ENCODE results near the gene NBEA. TPM values are rescaled to one million over a fixed set of nuclear protein-coding genes. Genes with fewer than 3 reads are reported as not detected.

NBEA gene
- total RNA-seq, 1 donor from 2014 or later = 6.1 TPM

DNA sequence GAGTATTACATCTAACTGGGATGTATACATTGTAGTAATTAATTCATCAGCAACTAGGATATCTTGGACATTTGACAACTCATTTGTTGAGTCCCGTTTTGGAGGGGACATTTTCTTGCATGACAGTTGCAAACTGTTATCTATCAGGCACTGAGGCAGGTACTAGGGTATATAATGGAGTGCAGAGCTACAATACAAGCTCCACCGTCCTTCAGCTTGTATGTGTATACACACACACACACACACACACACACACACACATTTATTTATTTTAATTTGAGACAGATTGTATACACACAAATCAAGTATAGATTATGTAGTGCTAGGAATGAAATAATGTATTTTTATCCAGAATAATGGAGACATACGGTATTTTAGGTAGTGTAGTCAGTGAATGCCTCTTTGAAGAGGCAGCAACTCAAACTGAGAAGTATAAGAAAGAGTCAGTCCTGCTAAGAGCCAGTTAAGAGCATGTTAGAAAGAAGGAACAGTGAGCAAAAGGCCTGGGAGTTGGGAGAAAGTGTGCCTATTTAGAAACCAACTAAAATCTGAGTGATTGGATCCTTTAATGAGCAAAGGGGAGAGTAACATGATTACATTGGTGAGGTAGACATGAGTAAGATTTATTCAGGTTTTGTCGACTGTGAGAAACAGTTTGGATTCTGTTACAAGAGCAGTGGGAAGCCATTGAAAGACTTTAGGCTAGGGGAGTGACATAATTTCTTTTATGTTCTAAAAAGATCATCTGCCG is 74.5 kb downstream of the NBEA start:
- TF ChIP-seq, protein P1, sequence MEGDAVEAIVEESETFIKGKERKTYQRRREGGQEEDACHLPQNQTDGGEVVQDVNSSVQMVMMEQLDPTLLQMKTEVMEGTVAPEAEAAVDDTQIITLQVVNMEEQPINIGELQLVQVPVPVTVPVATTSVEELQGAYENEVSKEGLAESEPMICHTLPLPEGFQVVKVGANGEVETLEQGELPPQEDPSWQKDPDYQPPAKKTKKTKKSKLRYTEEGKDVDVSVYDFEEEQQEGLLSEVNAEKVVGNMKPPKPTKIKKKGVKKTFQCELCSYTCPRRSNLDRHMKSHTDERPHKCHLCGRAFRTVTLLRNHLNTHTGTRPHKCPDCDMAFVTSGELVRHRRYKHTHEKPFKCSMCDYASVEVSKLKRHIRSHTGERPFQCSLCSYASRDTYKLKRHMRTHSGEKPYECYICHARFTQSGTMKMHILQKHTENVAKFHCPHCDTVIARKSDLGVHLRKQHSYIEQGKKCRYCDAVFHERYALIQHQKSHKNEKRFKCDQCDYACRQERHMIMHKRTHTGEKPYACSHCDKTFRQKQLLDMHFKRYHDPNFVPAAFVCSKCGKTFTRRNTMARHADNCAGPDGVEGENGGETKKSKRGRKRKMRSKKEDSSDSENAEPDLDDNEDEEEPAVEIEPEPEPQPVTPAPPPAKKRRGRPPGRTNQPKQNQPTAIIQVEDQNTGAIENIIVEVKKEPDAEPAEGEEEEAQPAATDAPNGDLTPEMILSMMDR (IDR thresholded peaks at IDR 0.05; ENCODE audit: insufficient read depth, low read length, poor library complexity, severe bottlenecking) = no peak
- no peaks in the 10 kb centered on the region for H3K27me3 ChIP-seq (ENCODE audit: control insufficient read depth, insufficient read depth, low read length)
- no peaks in the 10 kb centered on the region for H3K36me3 ChIP-seq (ENCODE audit: control insufficient read depth, insufficient read depth, low read length)
- no peak for DNase-seq (ENCODE audit: low read depth)
- H3K4me3 ChIP-seq (ENCODE audit: low read depth, low read length) = no peak overlapping the region

DNA sequence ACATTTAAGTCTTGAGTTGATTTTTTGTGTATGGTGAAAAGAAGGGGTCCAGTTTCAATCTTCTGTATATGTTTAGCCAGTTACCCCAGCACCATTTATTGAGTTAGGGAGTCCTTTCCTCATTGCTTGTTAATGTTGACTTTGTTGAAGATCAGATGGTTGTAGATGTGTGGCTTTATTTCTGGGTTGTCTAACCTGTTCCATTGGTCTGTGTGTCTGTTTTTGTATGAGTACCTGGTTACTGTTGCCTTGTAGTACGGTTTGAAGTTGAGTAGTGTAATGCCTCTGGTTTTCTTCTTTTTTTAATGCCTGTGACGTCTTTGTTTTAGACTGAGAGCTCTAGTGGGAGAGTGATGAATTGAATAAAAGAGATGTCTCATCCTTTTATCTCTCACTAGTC is 83.2 kb downstream of the NBEA start:
- TF ChIP-seq, protein P1 (IDR thresholded peaks at IDR 0.05; ENCODE audit: insufficient read depth, low read length, poor library complexity, severe bottlenecking) = no peak
- Histone ChIP-seq H3K27me3 (ENCODE audit: control insufficient read depth, insufficient read depth, low read length) (no peaks in the 10 kb centered on the region), H3K36me3 (ENCODE audit: control insufficient read depth, insufficient read depth, low read length) (no peaks in the 10 kb centered on the region), H3K4me3 (ENCODE audit: low read depth, low read length) (no peak overlapping the region)
- DNase-seq (ENCODE audit: low read depth) = no peak

DNA sequence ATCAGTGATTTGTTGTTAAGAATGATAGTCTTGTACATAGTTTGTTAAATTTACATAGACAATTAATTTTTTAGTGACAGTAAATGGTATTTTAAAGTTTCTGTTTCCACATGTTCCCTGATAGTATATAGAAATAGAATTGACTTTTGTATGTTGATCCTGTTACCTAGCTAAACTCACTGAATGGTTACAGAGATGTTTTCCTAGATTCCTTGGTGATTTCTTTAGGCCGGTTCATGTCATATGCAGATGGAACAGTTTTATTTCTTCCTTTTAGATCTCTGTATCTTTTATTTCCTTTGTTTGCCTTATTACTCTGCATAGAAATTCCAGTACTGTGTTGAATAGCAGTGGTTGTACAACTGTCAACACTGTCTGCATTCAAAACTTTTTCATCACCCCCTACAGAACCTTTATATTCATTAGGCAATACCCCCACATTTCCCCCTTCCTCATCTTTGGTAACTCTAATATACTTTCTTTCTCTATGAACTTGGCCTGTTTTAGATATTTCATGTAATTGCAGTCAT is 86.3 kb downstream of the NBEA start:
- DNase-seq (ENCODE audit: low read depth) = no peak
- TF ChIP-seq, protein P1 (IDR thresholded peaks at IDR 0.05; ENCODE audit: insufficient read depth, low read length, poor library complexity, severe bottlenecking) = no peak
- no peak overlapping the region for H3K4me3 ChIP-seq (ENCODE audit: low read depth, low read length)
- H3K27me3 ChIP-seq (ENCODE audit: control insufficient read depth, insufficient read depth, low read length) = no peaks in the 10 kb centered on the region
- no peaks in the 10 kb centered on the region for H3K36me3 ChIP-seq (ENCODE audit: control insufficient read depth, insufficient read depth, low read length)

DNA sequence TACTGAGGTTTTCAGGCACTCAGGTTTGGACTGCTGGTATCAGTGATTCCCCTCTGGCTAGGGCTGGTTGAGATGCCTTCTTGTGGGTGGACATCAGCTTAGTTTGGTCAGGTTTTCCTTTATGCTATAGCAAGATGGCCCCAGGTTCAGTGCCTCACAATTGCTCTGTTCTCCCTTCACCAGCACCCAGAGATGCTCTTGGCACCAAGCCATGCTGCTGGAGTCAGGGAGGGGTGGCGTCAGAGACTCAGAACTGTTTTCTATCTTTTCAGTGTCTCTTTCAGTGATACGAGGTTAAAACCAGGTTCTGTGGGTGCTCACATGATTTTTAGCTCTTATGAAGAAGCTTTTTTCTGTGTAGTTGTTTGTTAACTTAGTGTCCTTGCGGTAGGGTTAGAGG is 96.9 kb downstream of the NBEA start:
- Histone ChIP-seq H3K36me3 (ENCODE audit: control insufficient read depth, insufficient read depth, low read length) (no peaks in the 10 kb centered on the region), H3K4me3 (ENCODE audit: low read depth, low read length) (no peak overlapping the region), H3K27me3 (ENCODE audit: control insufficient read depth, insufficient read depth, low read length) (no peaks in the 10 kb centered on the region)
- no peak for DNase-seq (ENCODE audit: low read depth)
- TF ChIP-seq, protein P1 (IDR thresholded peaks at IDR 0.05; ENCODE audit: insufficient read depth, low read length, poor library complexity, severe bottlenecking) = no peak

DNA sequence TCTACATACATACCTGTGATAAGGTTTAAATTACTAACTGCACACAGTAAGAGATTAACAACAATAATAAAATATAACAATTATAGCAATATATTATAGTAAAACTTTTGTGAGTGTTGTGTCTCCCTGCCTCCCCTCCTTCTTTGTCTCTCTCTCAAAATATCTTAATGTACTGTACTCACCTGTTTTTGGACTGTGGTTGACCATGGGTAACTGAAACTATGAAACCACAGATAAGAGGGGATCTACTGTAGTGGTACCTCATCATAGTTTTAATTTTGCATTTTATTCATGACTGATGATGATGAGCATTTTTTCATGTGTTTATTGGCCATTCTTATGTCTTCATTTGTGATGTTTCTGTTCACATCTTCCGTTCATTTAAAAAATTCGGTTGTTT is 104.5 kb downstream of the NBEA start:
- TF ChIP-seq, protein P1 (IDR thresholded peaks at IDR 0.05; ENCODE audit: insufficient read depth, low read length, poor library complexity, severe bottlenecking) = no peak
- DNase-seq (ENCODE audit: low read depth) = no peak
- Histone ChIP-seq H3K4me3 (ENCODE audit: low read depth, low read length) (no peak overlapping the region), H3K27me3 (ENCODE audit: control insufficient read depth, insufficient read depth, low read length) (no peaks in the 10 kb centered on the region), H3K36me3 (ENCODE audit: control insufficient read depth, insufficient read depth, low read length) (no peaks in the 10 kb centered on the region)

GRCh38 chr13:35055705-35056104 is 113.6 kb downstream of the NBEA start:
- no peaks in the 10 kb centered on the region for H3K36me3 ChIP-seq (ENCODE audit: control insufficient read depth, insufficient read depth, low read length)
- TF ChIP-seq, protein P1 (IDR thresholded peaks at IDR 0.05; ENCODE audit: insufficient read depth, low read length, poor library complexity, severe bottlenecking) = no peak
- no peak for DNase-seq (ENCODE audit: low read depth)

More at GRCh38 chr13:35055705-35056104, 113.6 kb downstream of the NBEA start:
- Histone ChIP-seq H3K27me3 (ENCODE audit: control insufficient read depth, insufficient read depth, low read length) (no peaks in the 10 kb centered on the region), H3K4me3 (ENCODE audit: low read depth, low read length) (no peak overlapping the region)

Data from kidney epithelial cell (primary cell).